H9 (cell line): ENCODE measurements around the gene RIPOR1. TPM values are rescaled to one million over a fixed set of nuclear protein-coding genes. Genes with fewer than 3 reads are reported as not detected.

Experiments
- DNase-seq: peaks from one replicate; pipeline ENCODE4 v3.0.0-alpha.2; 2017
- H2AFZ ChIP-seq: one replicate; pipeline ENCODE4 v1.6.1; 2013; ENCODE audit warnings: mild to moderate bottlenecking, low read length, control low read depth, moderate library complexity
- H2AK5ac ChIP-seq: 2 replicates; pipeline ENCODE4 v1.6.1; 2013; ENCODE audit warnings: low read length, control low read depth, mixed read lengths; ENCODE audit not compliant: insufficient read length
- H2BK120ac ChIP-seq: one replicate; pipeline ENCODE4 v1.6.1; 2013; ENCODE audit warnings: low read depth, mild to moderate bottlenecking, low read length, control low read depth, inconsistent platforms; ENCODE audit not compliant: poor library complexity, severe bottlenecking
- H2BK12ac ChIP-seq: 2 replicates; pipeline ENCODE4 v1.6.1; 2013; ENCODE audit warnings: low read length, control low read depth, mixed read lengths, low read depth; ENCODE audit not compliant: insufficient read length
- H2BK15ac ChIP-seq: 2 replicates; pipeline ENCODE4 v1.6.1; 2013; ENCODE audit warnings: low read depth, low read length, control low read depth
- H2BK20ac ChIP-seq: one replicate; pipeline ENCODE4 v1.6.1; 2013; ENCODE audit warnings: low read depth, mild to moderate bottlenecking, low read length, control low read depth, inconsistent platforms; ENCODE audit not compliant: poor library complexity, severe bottlenecking
- H2BK5ac ChIP-seq: 2 replicates; pipeline ENCODE4 v1.6.1; 2013; ENCODE audit warnings: low read length, control low read depth, mixed read lengths; ENCODE audit not compliant: insufficient read length
- H3K14ac ChIP-seq: 2 replicates; pipeline ENCODE4 v1.6.1; 2013; ENCODE audit warnings: low read length, control low read depth; ENCODE audit not compliant: insufficient read depth
- H3K18ac ChIP-seq: 2 replicates; pipeline ENCODE4 v1.6.1; 2013; ENCODE audit warnings: low read depth, mild to moderate bottlenecking, mixed read lengths, low read length, control low read depth; ENCODE audit not compliant: insufficient read length
- H3K23ac ChIP-seq: 2 replicates; pipeline ENCODE4 v1.6.1; 2013; ENCODE audit warnings: low read length, control low read depth, mixed read lengths, low read depth; ENCODE audit not compliant: insufficient read length
- H3K23me2 ChIP-seq: 2 replicates; pipeline ENCODE4 v1.6.1; 2013; ENCODE audit warnings: low read depth, mild to moderate bottlenecking, mixed read lengths, low read length, control low read depth; ENCODE audit not compliant: insufficient read length, poor library complexity, severe bottlenecking
- H3K27ac ChIP-seq: 2 replicates; pipeline ENCODE4 v1.5.1; 2013; ENCODE audit warnings: low read length, control low read depth, mixed read lengths, low read depth; ENCODE audit not compliant: insufficient read length
- H3K27me3 ChIP-seq: 2 replicates; pipeline ENCODE4 v1.6.1; 2013; ENCODE audit warnings: low read length, control low read depth, inconsistent platforms; ENCODE audit not compliant: insufficient read depth
- H3K4ac ChIP-seq: 2 replicates; pipeline ENCODE4 v1.6.1; 2013; ENCODE audit warnings: low read depth, mild to moderate bottlenecking, control low read depth, inconsistent platforms, low read length, moderate library complexity
- H3K4me1 ChIP-seq: 2 replicates; pipeline ENCODE4 v1.6.1; 2013; ENCODE audit warnings: low read length, control low read depth, inconsistent platforms; ENCODE audit not compliant: insufficient read depth
- H3K4me2 ChIP-seq: 2 replicates; pipeline ENCODE4 v1.6.1; 2013; ENCODE audit warnings: low read length, control low read depth, mixed read lengths; ENCODE audit not compliant: insufficient read length, insufficient read depth
- H3K56ac ChIP-seq: 2 replicates; pipeline ENCODE4 v1.6.1; 2013; ENCODE audit warnings: low read depth, mild to moderate bottlenecking, mixed read lengths, low read length, control low read depth; ENCODE audit not compliant: insufficient read length
- H3K79me1 ChIP-seq: 2 replicates; pipeline ENCODE4 v1.6.1; 2013; ENCODE audit warnings: low read depth, mild to moderate bottlenecking, moderate library complexity, low read length, control low read depth, inconsistent platforms; ENCODE audit not compliant: insufficient read depth, poor library complexity, severe bottlenecking
- H3K79me2 ChIP-seq: 2 replicates; pipeline ENCODE4 v1.6.1; 2013; ENCODE audit warnings: low read length, control low read depth, inconsistent platforms; ENCODE audit not compliant: insufficient read depth
- H3K9ac ChIP-seq: 2 replicates; pipeline ENCODE4 v1.6.1; 2013; ENCODE audit warnings: low read length, control low read depth, mixed read lengths; ENCODE audit not compliant: insufficient read length; ENCODE audit errors: extremely low read depth
- H3K9me3 ChIP-seq: one replicate; pipeline ENCODE4 v1.6.1; 2013; ENCODE audit warnings: low read depth, low read length, inconsistent platforms; ENCODE audit not compliant: control insufficient read depth
- H3T11ph ChIP-seq: one replicate; pipeline ENCODE4 v1.6.1; 2013; ENCODE audit warnings: mild to moderate bottlenecking, low read length, control low read depth, inconsistent platforms
- H4K20me1 ChIP-seq: one replicate; pipeline ENCODE4 v1.6.1; 2013; ENCODE audit not compliant: control insufficient read depth, insufficient read length, insufficient read depth
- H4K5ac ChIP-seq: 2 replicates; pipeline ENCODE4 v1.6.1; 2013; ENCODE audit warnings: low read depth, mild to moderate bottlenecking, mixed read lengths, low read length, control low read depth; ENCODE audit not compliant: insufficient read length
- H4K8ac ChIP-seq: replicated peaks from 2 replicates; pipeline ENCODE4 v1.6.1; 2013; ENCODE audit warnings: low read length, control low read depth, mixed read lengths, low read depth; ENCODE audit not compliant: insufficient read length
- H4K91ac ChIP-seq: 2 replicates; pipeline ENCODE4 v1.6.1; 2013; ENCODE audit warnings: low read depth, mild to moderate bottlenecking, moderate library complexity, mixed read lengths, low read length, control low read depth; ENCODE audit not compliant: insufficient read length
- H3K27ac Mint-ChIP-seq, 3 experiments: 2 replicates in 2 of 3; 3 replicates in 1 of 3; pipeline ENCODE4 v1.8.0; 2020 to 2021; ENCODE audit warnings: mixed read lengths in 3 of 3, mild to moderate bottlenecking in 1 of 3, moderate library complexity in 1 of 3
- H3K27me3 Mint-ChIP-seq: 2 replicates; pipeline ENCODE4 v1.8.0; 2021; ENCODE audit warnings: low read depth, mild to moderate bottlenecking, moderate library complexity, mixed read lengths
- H3K36me3 Mint-ChIP-seq, 3 experiments: 2 replicates in 2 of 3; 3 replicates in 1 of 3; pipeline ENCODE4 v1.8.0; 2020 to 2021; ENCODE audit warnings: low read depth in 3 of 3, mixed read lengths in 3 of 3; ENCODE audit not compliant: insufficient read depth in 1 of 3
- H3K4me1 Mint-ChIP-seq, 2 experiments: 2 replicates each; pipeline ENCODE4 v1.8.0; 2020; ENCODE audit warnings: mixed read lengths in 2 of 2
- H3K4me3 Mint-ChIP-seq, 2 experiments: 2 replicates in 1 of 2; 3 replicates in 1 of 2; pipeline ENCODE4 v1.8.0; 2020 to 2021; ENCODE audit warnings: mild to moderate bottlenecking in 2 of 2, mixed read lengths in 2 of 2, moderate library complexity in 1 of 2
- H3K9me3 Mint-ChIP-seq, 2 experiments: 2 replicates in 1 of 2; 3 replicates in 1 of 2; pipeline ENCODE4 v1.8.0; 2020; ENCODE audit warnings: mild to moderate bottlenecking in 2 of 2, mixed read lengths in 2 of 2, moderate library complexity in 1 of 2
- WGBS: extraction: QIAGEN DNeasy Blood & Tissue Kit; methylation state at CpG from one replicate; pipeline ENCODE4 v1.1.7; 2013; ENCODE audit warnings: missing lambda C conversion rate, low lambda C conversion rate, mixed read lengths; ENCODE audit not compliant: insufficient read length; ENCODE audit errors: extremely low coverage; 5-methylcytosine and 5-hydroxymethylcytosine counted together
- total RNA-seq: library from RNA; stranded (reverse); gene quantifications from 2 replicates; pipeline ENCODE4 v1.2.1, GENCODE V29; 2021
- TF ChIP-seq, protein P1 (sequence below): fragments of 200-600 bp; sonication (generic); conservative IDR thresholded peaks from 3 replicates; pipeline ENCODE4 v1.8.0; 2021; ENCODE audit warnings: antibody characterized with exemption, mild to moderate bottlenecking

The RIPOR1 gene
- total RNA-seq, 1 experiment from 2014 or later: 14.3 TPM

DNA sequence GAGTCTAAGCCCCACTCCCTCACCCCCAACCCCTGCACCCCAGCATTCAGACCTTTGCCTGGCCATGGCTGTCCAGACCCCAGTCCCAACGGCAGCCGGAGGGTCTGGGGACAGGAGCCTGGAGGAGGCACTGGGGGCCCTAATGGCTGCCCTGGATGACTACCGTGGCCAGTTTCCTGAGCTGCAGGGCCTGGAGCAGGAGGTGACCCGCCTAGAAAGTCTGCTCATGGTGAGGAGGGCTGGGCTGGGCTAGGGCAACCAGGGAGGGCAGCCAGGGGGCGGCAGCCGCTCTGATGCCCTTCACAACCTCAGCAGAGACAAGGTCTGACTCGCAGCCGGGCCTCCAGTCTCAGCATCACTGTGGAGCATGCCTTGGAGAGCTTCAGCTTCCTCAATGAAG lies 14.4 kb downstream of the RIPOR1 start:
- Mint-ChIP-seq H3K4me1 (peaks cover 15 to 27% of the 10 kb centered on the region in 2 experiments), H3K27me3 (peaks cover 44% of the 10 kb centered on the region), H3K9me3 (no peaks in the 10 kb centered on the region; a peak in 2 of 5 replicates), H3K36me3 (peaks cover 2 to 23% (median 10%) of the 10 kb centered on the region in 3 experiments; a peak in 6 of 7 replicates), H3K4me3 (no peak overlapping the region), H3K27ac (no peak overlapping the region)
- Histone ChIP-seq H2BK12ac (no peak overlapping the region), H4K20me1 (peaks cover 2% of the 10 kb centered on the region), H2BK120ac (no peak overlapping the region), H4K91ac (no peak overlapping the region), H3K9ac (no peak overlapping the region), H3K27me3 (peaks cover 16% of the 10 kb centered on the region; the same call in 1 of the 2 replicates), H3T11ph (no peak overlapping the region), H3K4me1 (no peaks in the 10 kb centered on the region), H2BK20ac (no peak overlapping the region), H3K23ac (no peak overlapping the region), H3K56ac (no peak overlapping the region), H2AFZ (no peak overlapping the region), H4K8ac (no peak overlapping the region), H3K18ac (no peak overlapping the region), H3K4ac (no peak overlapping the region), H2BK5ac (no peak overlapping the region), H3K23me2 (peaks cover 3% of the 10 kb centered on the region), H3K14ac (no peak overlapping the region), H4K5ac (no peak overlapping the region), H3K4me2 (no peak overlapping the region), H3K79me2 (no peaks in the 10 kb centered on the region), H2AK5ac (no peak overlapping the region), H3K79me1 (no peaks in the 10 kb centered on the region), H3K27ac (no peak overlapping the region), H3K9me3 (no peaks in the 10 kb centered on the region), H2BK15ac (no peak overlapping the region)
- no CpG with 5 or more reads among the region's 8 CpGs for WGBS
- DNase-seq: no peak
- TF ChIP-seq, protein P1, sequence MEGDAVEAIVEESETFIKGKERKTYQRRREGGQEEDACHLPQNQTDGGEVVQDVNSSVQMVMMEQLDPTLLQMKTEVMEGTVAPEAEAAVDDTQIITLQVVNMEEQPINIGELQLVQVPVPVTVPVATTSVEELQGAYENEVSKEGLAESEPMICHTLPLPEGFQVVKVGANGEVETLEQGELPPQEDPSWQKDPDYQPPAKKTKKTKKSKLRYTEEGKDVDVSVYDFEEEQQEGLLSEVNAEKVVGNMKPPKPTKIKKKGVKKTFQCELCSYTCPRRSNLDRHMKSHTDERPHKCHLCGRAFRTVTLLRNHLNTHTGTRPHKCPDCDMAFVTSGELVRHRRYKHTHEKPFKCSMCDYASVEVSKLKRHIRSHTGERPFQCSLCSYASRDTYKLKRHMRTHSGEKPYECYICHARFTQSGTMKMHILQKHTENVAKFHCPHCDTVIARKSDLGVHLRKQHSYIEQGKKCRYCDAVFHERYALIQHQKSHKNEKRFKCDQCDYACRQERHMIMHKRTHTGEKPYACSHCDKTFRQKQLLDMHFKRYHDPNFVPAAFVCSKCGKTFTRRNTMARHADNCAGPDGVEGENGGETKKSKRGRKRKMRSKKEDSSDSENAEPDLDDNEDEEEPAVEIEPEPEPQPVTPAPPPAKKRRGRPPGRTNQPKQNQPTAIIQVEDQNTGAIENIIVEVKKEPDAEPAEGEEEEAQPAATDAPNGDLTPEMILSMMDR: no peak
